SH-SY5Y (cell line): ENCODE data around the gene LILRB2.

Experiments
- GATA2 ChIP-seq: IDR thresholded peaks from 2 replicates; pipeline ENCODE4 v1.6.1; 2011; ENCODE audit warnings: mild to moderate bottlenecking, low read depth, low read length
- GATA3 ChIP-seq: IDR thresholded peaks from 2 replicates; pipeline ENCODE4 v1.6.1; 2011; ENCODE audit warnings: low read depth, mild to moderate bottlenecking, low read length, moderate library complexity

- no peak for TF ChIP-seq GATA2
- TF ChIP-seq GATA3 = no peak
These were observed 7.1 kb downstream of the LILRB2 start for GRCh38 chr19:54273821-54274220.
